GM18507 (cell line): ENCODE results near the gene CPNE1.
"Not testable (repeated sequence)": the region's sequence is repeated elsewhere in the genome, so short reads cannot be mapped to it uniquely, and the experiment has no call there.

ENCODE experiments used
- DNase-seq: peaks from one replicate; pipeline ENCODE4 v3.0.0; 2011; ENCODE audit warnings: low read depth; ENCODE audit not compliant: insufficient read length; ENCODE audit errors: extremely low spot score
- FAIRE-seq: peaks from 2 replicates; lab custom pipeline; 2011; peaks lifted over from hg19 to GRCh38; lab: Jason Lieb, UNC

The CPNE1 gene

GRCh38 chr20:35699127-35699956 is 34.6 kb upstream of the CPNE1 start, which contains the start of the genes NFS1 and ROMO1:
Gene NFS1, minus strand, starts transcription at chr20:35699352. Its CDS starts 64 bp downstream, at chr20:35699288.
Gene ROMO1, plus strand, starts transcription at chr20:35699405. Its CDS starts 228 bp downstream, at chr20:35699633.
- peak; percentile 81 for FAIRE-seq
- DNase-seq: peak; percentile 84

- DNase-seq: no peak
- FAIRE-seq: no peak
Observed at GRCh38 chr20:35698298-35699126, 33.8 kb upstream of the CPNE1 start.

- no peak for DNase-seq
- FAIRE-seq: no peak
Observed at GRCh38 chr20:35697696-35698297, 33.1 kb upstream of the CPNE1 start.

- FAIRE-seq (no peak), DNase-seq (no peak)
Observed at GRCh38 chr20:35695978-35696377, 31.3 kb upstream of the CPNE1 start.

- DNase-seq: no peak
- FAIRE-seq: no peak
Observed at GRCh38 chr20:35695245-35695749, 30.6 kb upstream of the CPNE1 start.

- FAIRE-seq (no peak), DNase-seq (no peak)
Observed at GRCh38 chr20:35690265-35690664, 25.6 kb upstream of the CPNE1 start.

GRCh38 chr20:35686872-35687271 is 22.2 kb upstream of the CPNE1 start:
- not testable (repeated sequence) for FAIRE-seq, DNase-seq

GRCh38 chr20:35685368-35685767 is 20.7 kb upstream of the CPNE1 start:
- not testable (repeated sequence) for DNase-seq, FAIRE-seq

GRCh38 chr20:35681960-35682359 is 17.3 kb upstream of the CPNE1 start:
- no peak for DNase-seq
- FAIRE-seq: no peak

- DNase-seq (no peak), FAIRE-seq (no peak)
Observed at GRCh38 chr20:35680452-35681183, 15.9 kb upstream of the CPNE1 start.

- DNase-seq (no peak), FAIRE-seq (no peak)
Observed at GRCh38 chr20:35674921-35675320, 10.2 kb upstream of the CPNE1 start.

- no peak for DNase-seq
- FAIRE-seq: no peak
Observed at GRCh38 chr20:35673884-35674283, 9.2 kb upstream of the CPNE1 start.

GRCh38 chr20:35669681-35670080 is 5.0 kb upstream of the CPNE1 start:
- DNase-seq (no peak), FAIRE-seq (no peak)

- no peak for DNase-seq
- no peak for FAIRE-seq
Observed at GRCh38 chr20:35669221-35669620, 4.5 kb upstream of the CPNE1 start.

- FAIRE-seq: no peak
- DNase-seq: no peak
Observed at GRCh38 chr20:35665949-35666288, 1.2 kb upstream of the CPNE1 start.

GRCh38 chr20:35663516-35664465 is 909 bp downstream of the CPNE1 start:
- DNase-seq (peak; percentile 17), FAIRE-seq (peak; percentile 64)

- no peak for FAIRE-seq
- no peak for DNase-seq
Observed at GRCh38 chr20:35662551-35662950, 2.1 kb downstream of the CPNE1 start.

- FAIRE-seq (no peak), DNase-seq (no peak)
Observed at GRCh38 chr20:35661908-35662307, 2.8 kb downstream of the CPNE1 start.
